IMR-90 (cell line): ENCODE data around the gene P4HA3. TPM values are rescaled to one million over a fixed set of nuclear protein-coding genes. Genes with fewer than 3 reads are reported as not detected.

Experiments
- ATAC-seq: fragments of 200-7000 bp; cut with Tn5 transposase; 2 replicates; pipeline ENCODE4 v1.9.1; 2020; ENCODE audit warnings: low read depth, mild to moderate bottlenecking, moderate library complexity
- BruUV-seq: library from RNA; stranded (reverse); fragments of 400-500 nt; replicated peaks from 2 replicates; lab custom pipeline; 2021; lab: Mats Ljungman, UMichigan
- CTCF ChIA-PET: fragments of 300-600 bp; formaldehyde crosslinking; extraction: SDS; loops from one replicate; lab custom pipeline; 2021; ENCODE audit warnings: antibody characterized with exemption; lab: Yijun Ruan, JAX
- POLR2A ChIA-PET: fragments of 300-600 bp; sonication (Branson Sonifier 250); formaldehyde crosslinking; loops from one replicate; lab custom pipeline; 2022; ENCODE audit warnings: antibody characterized with exemption; ENCODE audit not compliant: unreplicated experiment; lab: Charles Lee
- DNase-seq: peaks from one replicate; pipeline ENCODE4 v3.0.0; 2013
- H2AFZ ChIP-seq: replicated peaks from 2 replicates; pipeline ENCODE3; 2013; ENCODE audit warnings: low read length, mild to moderate bottlenecking; ENCODE audit not compliant: poor library complexity
- H2AK5ac ChIP-seq: 2 replicates; pipeline ENCODE4 v1.6.1; 2013; ENCODE audit warnings: low read depth, low read length, inconsistent platforms
- H2AK9ac ChIP-seq: replicated peaks from 2 replicates; pipeline ENCODE3; 2013; ENCODE audit warnings: mild to moderate bottlenecking, low read depth, low read length, moderate library complexity; ENCODE audit not compliant: poor library complexity
- H2BK120ac ChIP-seq: 2 replicates; pipeline ENCODE4 v1.6.1; 2013; ENCODE audit warnings: low read depth, low read length, inconsistent platforms
- H2BK15ac ChIP-seq: 3 replicates; pipeline ENCODE4 v1.6.1; 2013; ENCODE audit warnings: low read depth, low read length, inconsistent platforms
- H2BK20ac ChIP-seq: 2 replicates; pipeline ENCODE4 v1.6.1; 2013; ENCODE audit warnings: low read depth, mild to moderate bottlenecking, inconsistent platforms, low read length, moderate library complexity
- H2BK5ac ChIP-seq: 2 replicates; pipeline ENCODE4 v1.6.1; 2013; ENCODE audit warnings: mild to moderate bottlenecking, low read depth, low read length, inconsistent platforms; ENCODE audit not compliant: poor library complexity, severe bottlenecking
- H3K14ac ChIP-seq: replicated peaks from 2 replicates; pipeline ENCODE4 v1.6.1; 2013; ENCODE audit warnings: low read depth, low read length, inconsistent platforms
- H3K18ac ChIP-seq: 2 replicates; pipeline ENCODE4 v1.6.1; 2013; ENCODE audit warnings: low read depth, low read length, control low read depth
- H3K23ac ChIP-seq: 2 replicates; pipeline ENCODE4 v1.6.1; 2013; ENCODE audit warnings: low read depth, low read length, inconsistent platforms
- H3K27ac ChIP-seq: 2 replicates; pipeline ENCODE4 v1.5.1; 2013; ENCODE audit warnings: mild to moderate bottlenecking, control low read depth, low read length; ENCODE audit not compliant: insufficient read depth
- H3K27me3 ChIP-seq: 2 replicates; pipeline ENCODE4 v1.6.1; 2013; ENCODE audit warnings: low read length; ENCODE audit not compliant: control insufficient read depth, insufficient read depth
- H3K36me3 ChIP-seq: 2 replicates; pipeline ENCODE4 v1.6.1; 2013; ENCODE audit warnings: low read length, mixed read lengths; ENCODE audit not compliant: control insufficient read depth, insufficient read depth
- H3K4ac ChIP-seq: 2 replicates; pipeline ENCODE4 v1.6.1; 2013; ENCODE audit warnings: low read depth, low read length, inconsistent platforms
- H3K4me1 ChIP-seq: 2 replicates; pipeline ENCODE4 v1.6.1; 2013; ENCODE audit warnings: low read length, mixed read lengths; ENCODE audit not compliant: control insufficient read depth, insufficient read depth
- H3K4me2 ChIP-seq: 2 replicates; pipeline ENCODE4 v1.6.1; 2013; ENCODE audit warnings: low read depth, mild to moderate bottlenecking, control low read depth, low read length, moderate library complexity
- H3K4me3 ChIP-seq: 2 replicates; pipeline ENCODE4 v1.5.1; 2013; ENCODE audit warnings: low read depth, mild to moderate bottlenecking, control low read depth, low read length, moderate library complexity; ENCODE audit not compliant: insufficient read depth
- H3K56ac ChIP-seq: 2 replicates; pipeline ENCODE4 v1.6.1; 2013; ENCODE audit warnings: low read length, inconsistent platforms; ENCODE audit not compliant: insufficient read depth; ENCODE audit errors: extremely low read depth
- H3K79me1 ChIP-seq, 2 experiments: 2 replicates each; pipeline ENCODE4 v1.6.1; 2013; ENCODE audit warnings: low read length in 2 of 2, inconsistent platforms in 1 of 2, low read depth in 1 of 2
- H3K9ac ChIP-seq: 2 replicates; pipeline ENCODE4 v1.6.1; 2013; ENCODE audit warnings: low read depth, low read length, control low read depth
- H3K9me1 ChIP-seq: 2 replicates; pipeline ENCODE4 v1.6.1; 2013; ENCODE audit warnings: low read length, inconsistent platforms; ENCODE audit not compliant: insufficient read depth
- H3K9me3 ChIP-seq: 2 replicates; pipeline ENCODE4 v1.6.1; 2013; ENCODE audit warnings: low read length; ENCODE audit not compliant: control insufficient read depth, insufficient read depth
- H4K20me1 ChIP-seq: 2 replicates; pipeline ENCODE4 v1.6.1; 2013; ENCODE audit warnings: low read length, inconsistent platforms; ENCODE audit not compliant: insufficient read depth
- H4K5ac ChIP-seq: 2 replicates; pipeline ENCODE4 v1.6.1; 2013; ENCODE audit warnings: mild to moderate bottlenecking, low read depth, low read length, control low read depth
- H4K8ac ChIP-seq, 2 experiments: 2 replicates each; pipeline ENCODE4 v1.6.1; 2013; ENCODE audit warnings: low read depth in 2 of 2, low read length in 2 of 2, control low read depth in 1 of 2, inconsistent platforms in 1 of 2
- H4K91ac ChIP-seq: 2 replicates; pipeline ENCODE4 v1.6.1; 2013; ENCODE audit warnings: low read depth, low read length, inconsistent platforms; ENCODE audit not compliant: insufficient read depth
- CHD1 ChIP-seq: IDR thresholded peaks from 2 replicates; pipeline ENCODE4 v1.6.1; 2012; ENCODE audit warnings: low read depth, low read length, improper control_type of control experiment
- MXI1 ChIP-seq: IDR thresholded peaks from 2 replicates; pipeline ENCODE4 v1.6.1; 2012; ENCODE audit warnings: low read depth, mild to moderate bottlenecking, low read length, moderate library complexity, borderline replicate concordance
- NFE2L2 ChIP-seq: fragments of 150-350 bp; IDR thresholded peaks from 2 replicates; pipeline ENCODE4 v1.6.1; 2016; ENCODE audit warnings: low read depth, mild to moderate bottlenecking, low read length
- RCOR1 ChIP-seq: IDR thresholded peaks from 2 replicates; pipeline ENCODE4 v1.6.1; 2012; ENCODE audit warnings: mild to moderate bottlenecking, low read length, improper control_type of control experiment; ENCODE audit not compliant: insufficient replicate concordance
- dilution Hi-C: fragments of 300-500 bp; cut with HindIII; formaldehyde crosslinking; loops from one replicate; pipeline ENCODE4 v1.14.3; 2018; ENCODE audit warnings: low sequenced_read_pairs; ENCODE audit not compliant: unreplicated experiment
- in situ Hi-C: fragments of 300-500 bp; cut with MboI; formaldehyde crosslinking; loops from 3 replicates; pipeline ENCODE4 v1.14.3; 2019; ENCODE audit warnings: low sequenced_read_pairs, inconsistent platforms, mixed read lengths
- intact Hi-C: fragments of 100-400 bp; cut with micrococcal nuclease; formaldehyde crosslinking; loops from 2 replicates; pipeline ENCODE4 v1.10.0; 2022
- polyA plus RNA-seq, 3 experiments: library from polyadenylated mRNA; depleted of rRNA; stranded (reverse); fragments of >200 nt; gene quantifications; 2 replicates each; pipeline ENCODE4 v1.2.3, GENCODE V29; 2012; ENCODE audit warnings: low replicate concordance in 1 of 3
- total RNA-seq: library from RNA; depleted of rRNA; stranded (reverse); fragments of >200 nt; gene quantifications from 2 replicates; pipeline ENCODE4 v1.2.3, GENCODE V29; 2012
- TF ChIP-seq, protein P1 (sequence below): fragments of 150-350 bp; IDR thresholded peaks from 2 replicates; pipeline ENCODE4 v1.6.1; 2016; ENCODE audit warnings: low read depth, mild to moderate bottlenecking, low read length, moderate library complexity, borderline replicate concordance
- TF ChIP-seq, protein P2 (sequence below): fragments of 150-350 bp; IDR thresholded peaks from 2 replicates; pipeline ENCODE4 v1.6.1; 2017; ENCODE audit warnings: mild to moderate bottlenecking, antibody characterized with exemption, low read length, low read depth

P4HA3 gene
- total and polyA plus RNA-seq, 2 of the 4 experiments (the other 2 are of a cell fraction): 2.9 to 5.7 TPM

DNA sequence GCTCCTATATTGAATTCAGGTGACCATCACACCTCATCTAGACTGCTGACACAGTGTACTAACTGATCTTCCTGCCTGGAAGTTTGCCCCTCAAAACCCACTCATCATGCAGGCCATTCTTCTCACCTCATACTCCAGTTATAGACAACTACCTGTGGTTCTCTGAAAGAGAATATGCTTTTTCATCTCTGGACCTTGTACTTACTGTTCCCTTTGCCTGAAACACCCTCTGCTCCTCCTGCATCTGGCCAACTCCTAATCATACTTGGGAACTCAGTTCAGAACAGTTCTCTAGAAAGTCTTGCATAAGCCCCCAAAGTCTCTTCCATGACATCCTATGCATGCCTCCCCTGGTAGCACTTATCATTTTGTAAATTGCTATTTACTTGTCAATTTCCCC is 28.2 kb upstream of the P4HA3 start:
- no TSS peak for BruUV-seq
- H4K20me1 ChIP-seq: no peaks in the 10 kb centered on the region
- intact Hi-C loops (no loop called here), dilution Hi-C loops (no loop called here), in situ Hi-C loops (no loop called here)
- no peaks in the 10 kb centered on the region for H3K79me1 ChIP-seq
- no peaks in the 10 kb centered on the region for H3K27me3 ChIP-seq
- no peak overlapping the region for H3K23ac ChIP-seq
- no peak overlapping the region for H3K56ac ChIP-seq
- H3K9me1 ChIP-seq: no peaks in the 10 kb centered on the region; the same call in 1 of the 2 replicates
- no peak overlapping the region for H4K8ac ChIP-seq
- H3K4me2 ChIP-seq: no peak overlapping the region
- no peak overlapping the region for H4K5ac ChIP-seq
- H2AK9ac ChIP-seq: no peak overlapping the region
- H2BK15ac ChIP-seq: no peak overlapping the region
- H4K91ac ChIP-seq: no peak overlapping the region
- no peak overlapping the region for H2BK5ac ChIP-seq
- H3K4me3 ChIP-seq: no peak overlapping the region
- no peak for DNase-seq
- no peak for ATAC-seq
- H2AFZ ChIP-seq: no peak overlapping the region
- no peaks in the 10 kb centered on the region for H3K9me3 ChIP-seq
- TF ChIP-seq NFE2L2 (no peak), CHD1 (no peak), MXI1 (no peak), RCOR1 (no peak)
- TF ChIP-seq, protein P1, sequence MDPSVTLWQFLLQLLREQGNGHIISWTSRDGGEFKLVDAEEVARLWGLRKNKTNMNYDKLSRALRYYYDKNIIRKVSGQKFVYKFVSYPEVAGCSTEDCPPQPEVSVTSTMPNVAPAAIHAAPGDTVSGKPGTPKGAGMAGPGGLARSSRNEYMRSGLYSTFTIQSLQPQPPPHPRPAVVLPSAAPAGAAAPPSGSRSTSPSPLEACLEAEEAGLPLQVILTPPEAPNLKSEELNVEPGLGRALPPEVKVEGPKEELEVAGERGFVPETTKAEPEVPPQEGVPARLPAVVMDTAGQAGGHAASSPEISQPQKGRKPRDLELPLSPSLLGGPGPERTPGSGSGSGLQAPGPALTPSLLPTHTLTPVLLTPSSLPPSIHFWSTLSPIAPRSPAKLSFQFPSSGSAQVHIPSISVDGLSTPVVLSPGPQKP: no peak
- TF ChIP-seq, protein P2, sequence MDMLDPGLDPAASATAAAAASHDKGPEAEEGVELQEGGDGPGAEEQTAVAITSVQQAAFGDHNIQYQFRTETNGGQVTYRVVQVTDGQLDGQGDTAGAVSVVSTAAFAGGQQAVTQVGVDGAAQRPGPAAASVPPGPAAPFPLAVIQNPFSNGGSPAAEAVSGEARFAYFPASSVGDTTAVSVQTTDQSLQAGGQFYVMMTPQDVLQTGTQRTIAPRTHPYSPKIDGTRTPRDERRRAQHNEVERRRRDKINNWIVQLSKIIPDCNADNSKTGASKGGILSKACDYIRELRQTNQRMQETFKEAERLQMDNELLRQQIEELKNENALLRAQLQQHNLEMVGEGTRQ: no peak
- H3K36me3 ChIP-seq: peaks cover 2% of the 10 kb centered on the region; the same call in 1 of the 2 replicates
- ChIA-PET POLR2A (no interaction called here), CTCF (no interaction called here)
- H3K4ac ChIP-seq: no peak overlapping the region
- no peaks in the 10 kb centered on the region for H3K4me1 ChIP-seq
- no peak overlapping the region for H2BK120ac ChIP-seq
- no peak overlapping the region for H3K18ac ChIP-seq
- H2BK20ac ChIP-seq: no peak overlapping the region
- no peak overlapping the region for H3K9ac ChIP-seq
- no peak overlapping the region for H3K27ac ChIP-seq
- H2AK5ac ChIP-seq: no peak overlapping the region
- H3K14ac ChIP-seq: no peak overlapping the region
